ENCODE measurements around the gene MCAT. TPM values are rescaled to one million over a fixed set of nuclear protein-coding genes. Genes with fewer than 3 reads are reported as not detected.

Gene MCAT
- total and polyA plus RNA-seq, 2 of the 4 experiments (the other 2 are of a cell fraction), result 7.3 to 19.7 TPM

DNA sequence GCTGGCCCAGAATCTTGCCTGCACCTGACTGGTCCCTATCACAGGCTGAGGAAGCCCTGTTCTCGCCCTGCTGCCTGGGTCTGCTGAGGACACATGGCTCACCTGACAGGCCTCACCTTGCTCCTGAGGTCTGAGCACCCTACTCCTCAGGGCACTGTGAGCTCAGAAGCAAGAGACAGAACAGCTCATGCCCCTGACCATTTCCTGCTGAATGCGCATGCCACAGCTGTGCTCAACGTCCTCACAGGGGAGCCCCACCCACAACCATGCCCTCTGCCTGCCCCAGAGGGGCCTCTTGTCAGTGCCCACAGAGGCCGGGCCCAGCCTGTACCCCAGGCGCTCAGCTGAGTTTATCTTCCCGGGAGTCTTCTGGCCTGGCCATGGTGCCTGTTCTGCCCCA is 5.4 kb upstream of the MCAT start:
- Histone ChIP-seq H3K36me3 (ENCODE audit: control insufficient read depth, insufficient read depth, low read length) (no peaks in the 10 kb centered on the region), H3K27me3 (ENCODE audit: control insufficient read depth, insufficient read depth, low read length) (no peaks in the 10 kb centered on the region), H3K56ac (ENCODE audit: extremely low read depth, insufficient read depth, low read length) (no peak overlapping the region), H3K4ac (ENCODE audit: low read depth, low read length) (no peak overlapping the region), H2AK9ac (replicated peaks; ENCODE audit: low read depth, low read length, poor library complexity) (no peak overlapping the region), H2BK15ac (ENCODE audit: low read depth, low read length) (no peak overlapping the region), H4K91ac (ENCODE audit: insufficient read depth, low read depth, low read length) (no peak overlapping the region), H3K27ac (ENCODE audit: insufficient read depth, low read length) (no peak overlapping the region), H2BK5ac (ENCODE audit: low read depth, low read length, poor library complexity, severe bottlenecking) (no peak overlapping the region), H2AK5ac (ENCODE audit: low read depth, low read length) (no peak overlapping the region), H4K8ac (ENCODE audit: low read depth in 2 of 2, low read length in 2 of 2) (no peak overlapping the region), H2BK120ac (ENCODE audit: low read depth, low read length) (no peak overlapping the region), H3K4me3 (ENCODE audit: insufficient read depth, low read depth, low read length) (no peak overlapping the region), H3K79me1 (ENCODE audit: low read depth in 1 of 2, low read length in 2 of 2) (peaks cover 0 to 22% of the 10 kb centered on the region in 2 experiments; a peak in 3 of 4 replicates), H2BK20ac (ENCODE audit: low read depth, low read length) (no peak overlapping the region), H3K9me1 (ENCODE audit: insufficient read depth, low read length) (peaks cover 6% of the 10 kb centered on the region; the same call in 1 of the 2 replicates), H3K4me1 (ENCODE audit: control insufficient read depth, insufficient read depth, low read length) (peaks cover 10% of the 10 kb centered on the region), H3K4me2 (ENCODE audit: low read depth, low read length) (no peak overlapping the region), H2AFZ (replicated peaks; ENCODE audit: low read length, poor library complexity) (peak overlapping the region; percentile 1), H3K18ac (ENCODE audit: low read depth, low read length) (no peak overlapping the region), H4K20me1 (ENCODE audit: insufficient read depth, low read length) (no peaks in the 10 kb centered on the region), H3K9ac (ENCODE audit: low read depth, low read length) (no peak overlapping the region), H3K23ac (ENCODE audit: low read depth, low read length) (no peak overlapping the region), H3K9me3 (ENCODE audit: control insufficient read depth, insufficient read depth, low read length) (no peaks in the 10 kb centered on the region), H3K14ac (replicated peaks; ENCODE audit: low read depth, low read length) (no peak overlapping the region), H4K5ac (ENCODE audit: low read depth, low read length) (no peak overlapping the region)
- 67% methylated on average over 1 of the region's 6 CpGs; no CpG with 5 or more reads in 1 of the 2 experiments for WGBS, 2 experiments (ENCODE audit: extremely low coverage in 2 of 2, insufficient read length in 1 of 2)
- CTCF ChIA-PET, result no interaction called here
- in situ Hi-C loops (cut with MboI; ENCODE audit: low sequenced_read_pairs), result no loop called here
- DNase-seq (no peak), ATAC-seq (ENCODE audit: low read depth) (no peak)
- no peak for TF ChIP-seq NFE2L2 (IDR thresholded peaks at IDR 0.05; ENCODE audit: low read depth, low read length)
- TF ChIP-seq CHD1 (IDR thresholded peaks at IDR 0.05; ENCODE audit: low read depth, low read length), result no peak
- no peak for TF ChIP-seq CTCF (conservative IDR thresholded peaks at IDR 0.05; ENCODE audit: low read depth, low read length)
- no peak for TF ChIP-seq MAFK (IDR thresholded peaks at IDR 0.05; ENCODE audit: low read depth, low read length)
- no peak for TF ChIP-seq BHLHE40 (IDR thresholded peaks at IDR 0.05; ENCODE audit: low read depth, low read length)
- no peak for TF ChIP-seq CEBPB (IDR thresholded peaks at IDR 0.05; ENCODE audit: low read depth, low read length)
- TF ChIP-seq RAD21 (IDR thresholded peaks at IDR 0.05; ENCODE audit: low read length), result no peak
- no peak for TF ChIP-seq ELK1 (IDR thresholded peaks at IDR 0.05; ENCODE audit: borderline replicate concordance, low read depth, low read length)
- TF ChIP-seq MXI1 (IDR thresholded peaks at IDR 0.05; ENCODE audit: borderline replicate concordance, low read depth, low read length), result no peak
- no TSS peak for BruUV-seq (replicated peaks)
- dilution Hi-C loops (cut with HindIII; ENCODE audit: low sequenced_read_pairs, unreplicated experiment), result no loop called here
- POLR2A ChIA-PET (ENCODE audit: unreplicated experiment), result no interaction called here
- intact Hi-C loops (cut with micrococcal nuclease), result no loop called here

Measured in IMR-90 (cell line).